Measurements from ENCODE around the gene CPNE5.

CPNE5 gene

DNA sequence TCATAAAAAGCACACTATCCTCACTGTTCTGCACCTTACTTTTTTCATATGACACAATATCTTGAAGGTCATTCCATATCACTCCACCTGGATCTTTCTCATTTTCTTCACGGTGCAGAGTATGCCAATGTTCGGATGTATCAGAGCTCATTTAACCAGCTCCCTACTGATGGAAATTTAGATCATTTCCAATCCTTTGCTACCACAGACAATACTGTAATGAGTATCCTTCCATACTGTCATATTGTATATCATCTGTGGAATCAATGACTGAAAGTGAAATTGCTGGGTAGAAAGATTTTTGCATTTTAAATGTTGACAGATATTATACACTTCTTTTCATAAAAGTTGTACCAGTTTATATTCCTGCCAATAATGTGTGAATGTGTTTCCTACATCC is 143.8 kb downstream of the CPNE5 start:
- Histone ChIP-seq H3K27me3 (ENCODE audit: control insufficient read depth in 1 of 2, insufficient read depth in 2 of 2, low read length in 2 of 2) (no peaks in the 10 kb centered on the region), H3K9me3 (ENCODE audit: low read length) (no peaks in the 10 kb centered on the region), H3K9ac (ENCODE audit: low read length) (no peak overlapping the region), H3K27ac (ENCODE audit: low read depth, low read length) (no peak overlapping the region), H3K4me3 (ENCODE audit: low read depth in 1 of 2, low read length in 2 of 2) (no peak overlapping the region), H3K36me3 (ENCODE audit: insufficient read depth, low read length) (no peaks in the 10 kb centered on the region), H3K4me1 (ENCODE audit: insufficient read depth, low read length) (peaks cover 4% of the 10 kb centered on the region)

- no peaks in the 10 kb centered on the region for H3K27me3 ChIP-seq (ENCODE audit: control insufficient read depth in 1 of 2, insufficient read depth in 2 of 2, low read length in 2 of 2)
- H3K4me3 ChIP-seq (ENCODE audit: low read depth in 1 of 2, low read length in 2 of 2), result no peak overlapping the region
- peaks cover 4% of the 10 kb centered on the region for H3K4me1 ChIP-seq (ENCODE audit: insufficient read depth, low read length)
- no peaks in the 10 kb centered on the region for H3K36me3 ChIP-seq (ENCODE audit: insufficient read depth, low read length)
- no peak overlapping the region for H3K9ac ChIP-seq (ENCODE audit: low read length)
- no peaks in the 10 kb centered on the region for H3K9me3 ChIP-seq (ENCODE audit: low read length)
- H3K27ac ChIP-seq (ENCODE audit: low read depth, low read length), result no peak overlapping the region
These were observed 144.6 kb downstream of the CPNE5 start for GRCh38 chr6:36694616-36695015.

DNA sequence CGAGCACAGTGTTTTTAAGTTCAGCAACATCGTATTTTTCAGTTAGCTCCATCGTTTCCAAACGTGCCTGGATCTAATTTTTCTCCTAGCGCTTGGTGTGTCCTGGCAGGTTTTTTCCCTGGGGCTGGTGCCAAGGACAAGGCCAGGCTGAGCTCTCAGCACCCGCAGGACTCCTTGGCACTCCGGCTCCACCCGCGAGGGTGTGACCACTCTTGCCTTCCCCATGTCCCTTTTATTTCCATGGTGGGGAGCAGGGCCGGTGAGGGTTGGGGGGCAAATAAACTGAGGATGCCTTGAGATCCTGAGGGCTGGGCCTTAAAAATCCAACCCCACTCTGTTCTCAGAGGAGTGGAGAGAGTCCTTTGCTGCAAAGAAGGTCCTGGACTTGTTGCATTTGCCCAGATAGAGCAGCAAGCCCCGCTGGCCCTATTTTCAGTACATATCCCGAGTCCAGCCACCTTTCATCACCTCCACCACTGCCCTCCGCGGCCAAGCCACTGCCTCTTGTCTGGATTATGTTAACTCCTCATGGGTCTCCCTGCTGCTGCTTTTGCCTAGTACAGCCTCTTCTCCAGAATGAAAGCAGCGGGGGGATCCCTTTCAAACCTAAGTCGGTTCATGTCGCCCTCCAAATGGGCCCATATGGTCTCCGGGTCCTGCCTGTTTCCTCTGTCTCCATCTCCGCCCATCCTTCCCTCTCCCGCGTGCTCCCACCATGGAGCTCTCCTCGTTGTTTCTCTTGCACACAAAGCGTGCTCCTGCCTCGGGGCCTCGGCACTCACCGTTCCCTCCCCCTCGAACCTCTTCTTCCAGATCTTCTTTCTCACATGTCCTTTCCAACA is 146.2 kb downstream of the CPNE5 start:
- no peak overlapping the region for H3K9ac ChIP-seq (ENCODE audit: low read length)
- no peaks in the 10 kb centered on the region for H3K9me3 ChIP-seq (ENCODE audit: low read length)
- H3K27me3 ChIP-seq (ENCODE audit: control insufficient read depth in 1 of 2, insufficient read depth in 2 of 2, low read length in 2 of 2), result no peaks in the 10 kb centered on the region
- H3K36me3 ChIP-seq (ENCODE audit: insufficient read depth, low read length), result no peaks in the 10 kb centered on the region
- H3K4me1 ChIP-seq (ENCODE audit: insufficient read depth, low read length), result peaks cover 4% of the 10 kb centered on the region
- H3K27ac ChIP-seq (ENCODE audit: low read depth, low read length), result no peak overlapping the region
- no peak overlapping the region for H3K4me3 ChIP-seq (ENCODE audit: low read depth in 1 of 2, low read length in 2 of 2)

- Histone ChIP-seq H3K4me3 (ENCODE audit: low read depth in 1 of 2, low read length in 2 of 2) (no peak overlapping the region), H3K9ac (ENCODE audit: low read length) (no peak overlapping the region), H3K27ac (ENCODE audit: low read depth, low read length) (no peak overlapping the region), H3K27me3 (ENCODE audit: control insufficient read depth in 1 of 2, insufficient read depth in 2 of 2, low read length in 2 of 2) (no peaks in the 10 kb centered on the region), H3K9me3 (ENCODE audit: low read length) (no peaks in the 10 kb centered on the region), H3K4me1 (ENCODE audit: insufficient read depth, low read length) (peaks cover 4% of the 10 kb centered on the region), H3K36me3 (ENCODE audit: insufficient read depth, low read length) (no peaks in the 10 kb centered on the region)
These were observed 147.0 kb downstream of the CPNE5 start for GRCh38 chr6:36692220-36692619.

GRCh38 chr6:36691612-36692011 is 147.6 kb downstream of the CPNE5 start:
- Histone ChIP-seq H3K9me3 (ENCODE audit: low read length) (no peaks in the 10 kb centered on the region), H3K27me3 (ENCODE audit: control insufficient read depth in 1 of 2, insufficient read depth in 2 of 2, low read length in 2 of 2) (no peaks in the 10 kb centered on the region), H3K9ac (ENCODE audit: low read length) (no peak overlapping the region), H3K4me3 (ENCODE audit: low read depth in 1 of 2, low read length in 2 of 2) (no peak overlapping the region), H3K4me1 (ENCODE audit: insufficient read depth, low read length) (peaks cover 4% of the 10 kb centered on the region), H3K36me3 (ENCODE audit: insufficient read depth, low read length) (peaks cover 5% of the 10 kb centered on the region), H3K27ac (ENCODE audit: low read depth, low read length) (no peak overlapping the region)

- Histone ChIP-seq H3K4me3 (ENCODE audit: low read depth in 1 of 2, low read length in 2 of 2) (no peak overlapping the region), H3K4me1 (ENCODE audit: insufficient read depth, low read length) (peaks cover 4% of the 10 kb centered on the region), H3K27ac (ENCODE audit: low read depth, low read length) (no peak overlapping the region), H3K9ac (ENCODE audit: low read length) (no peak overlapping the region), H3K9me3 (ENCODE audit: low read length) (no peaks in the 10 kb centered on the region), H3K36me3 (ENCODE audit: insufficient read depth, low read length) (peaks cover 11% of the 10 kb centered on the region), H3K27me3 (ENCODE audit: control insufficient read depth in 1 of 2, insufficient read depth in 2 of 2, low read length in 2 of 2) (no peaks in the 10 kb centered on the region)
These were observed 148.2 kb downstream of the CPNE5 start for GRCh38 chr6:36691011-36691410.

All from muscle layer of colon (tissue), 2 donors.